D721Med (cell line): ENCODE data around the gene DOCK4.

Source experiments
- DNase-seq: peaks from one replicate; pipeline ENCODE4 v3.0.0; 2011; ENCODE audit warnings: low spot score; ENCODE audit not compliant: insufficient read length
- FAIRE-seq: peaks from 2 replicates; lab custom pipeline; 2011; peaks lifted over from hg19 to GRCh38; lab: Jason Lieb, UNC
- CTCF ChIP-seq: IDR thresholded peaks from 2 replicates; pipeline ENCODE4 v1.5.1; 2012; ENCODE audit warnings: mild to moderate bottlenecking, control low read depth; ENCODE audit not compliant: insufficient read depth; ENCODE audit errors: missing control alignments

Gene DOCK4

GRCh38 chr7:112199672-112200071 lies 6.5 kb downstream of the DOCK4 start:
- no peak for TF ChIP-seq CTCF
- FAIRE-seq = no peak
- no peak for DNase-seq

GRCh38 chr7:112199035-112199655 lies 7.1 kb downstream of the DOCK4 start:
- FAIRE-seq (no peak), DNase-seq (no peak)
- no peak for TF ChIP-seq CTCF

GRCh38 chr7:112197322-112197721 lies 8.9 kb downstream of the DOCK4 start:
- no peak for DNase-seq
- no peak for FAIRE-seq
- TF ChIP-seq CTCF = no peak

DNA sequence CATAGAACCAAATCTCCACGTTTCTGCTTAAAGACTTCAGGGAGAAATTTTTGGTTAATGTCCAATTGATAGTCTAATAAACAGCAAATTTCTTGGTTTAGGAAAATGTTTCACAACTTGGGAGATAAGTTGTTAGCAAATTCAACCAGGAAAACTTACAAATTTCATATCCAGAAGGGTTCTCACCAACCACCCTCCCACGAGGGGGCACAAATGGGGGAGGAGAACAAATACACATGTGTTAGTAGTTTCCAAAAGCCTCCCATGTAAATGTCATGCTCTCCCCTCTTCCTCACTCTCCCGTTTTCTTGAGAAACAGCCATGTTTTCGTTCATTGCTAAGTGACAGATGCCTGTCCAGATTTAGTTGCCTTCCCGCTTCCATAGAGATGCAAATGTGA lies 10.5 kb downstream of the DOCK4 start:
- TF ChIP-seq CTCF = no peak
- FAIRE-seq = no peak
- no peak for DNase-seq

- FAIRE-seq = no peak
- TF ChIP-seq CTCF = no peak
- no peak for DNase-seq
Measured at GRCh38 chr7:112193915-112194502, 12.2 kb downstream of the DOCK4 start.

- FAIRE-seq = no peak
- no peak for DNase-seq
- TF ChIP-seq CTCF = no peak
Measured at GRCh38 chr7:112192236-112193154, 13.7 kb downstream of the DOCK4 start.

GRCh38 chr7:112190120-112190519 lies 16.1 kb downstream of the DOCK4 start:
- no peak for FAIRE-seq
- no peak for TF ChIP-seq CTCF
- no peak for DNase-seq
